ENCODE measurements around the gene EFNA1.
A peak's percentile ranks its signal among the peaks of the same experiment; 100 is the strongest.
"Not testable (repeated sequence)": the region's sequence is repeated elsewhere in the genome, so short reads cannot be mapped to it uniquely, and the experiment has no call there.

Gene EFNA1

DNA sequence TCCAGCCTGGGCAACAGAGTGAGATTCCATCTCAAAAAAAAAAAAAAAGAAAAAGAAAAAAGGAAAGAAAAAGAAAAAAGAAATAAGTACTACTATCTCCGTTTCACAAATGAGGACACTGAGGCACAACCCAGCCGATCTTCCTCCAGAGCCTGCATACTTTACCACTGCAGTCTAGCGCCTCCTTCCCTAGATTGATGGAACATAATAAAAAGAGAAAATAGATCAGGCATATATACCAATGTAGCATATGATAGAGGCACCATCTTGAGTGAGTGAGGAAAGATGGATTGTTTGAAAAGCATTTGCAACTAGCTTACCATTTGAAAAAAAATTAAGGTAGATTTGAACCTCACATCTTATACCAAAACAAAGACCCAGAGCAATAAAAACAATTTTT lies 17.8 kb downstream of the EFNA1 start:
- DNase-seq (ENCODE audit: low read depth, low spot score) = no peak

DNA sequence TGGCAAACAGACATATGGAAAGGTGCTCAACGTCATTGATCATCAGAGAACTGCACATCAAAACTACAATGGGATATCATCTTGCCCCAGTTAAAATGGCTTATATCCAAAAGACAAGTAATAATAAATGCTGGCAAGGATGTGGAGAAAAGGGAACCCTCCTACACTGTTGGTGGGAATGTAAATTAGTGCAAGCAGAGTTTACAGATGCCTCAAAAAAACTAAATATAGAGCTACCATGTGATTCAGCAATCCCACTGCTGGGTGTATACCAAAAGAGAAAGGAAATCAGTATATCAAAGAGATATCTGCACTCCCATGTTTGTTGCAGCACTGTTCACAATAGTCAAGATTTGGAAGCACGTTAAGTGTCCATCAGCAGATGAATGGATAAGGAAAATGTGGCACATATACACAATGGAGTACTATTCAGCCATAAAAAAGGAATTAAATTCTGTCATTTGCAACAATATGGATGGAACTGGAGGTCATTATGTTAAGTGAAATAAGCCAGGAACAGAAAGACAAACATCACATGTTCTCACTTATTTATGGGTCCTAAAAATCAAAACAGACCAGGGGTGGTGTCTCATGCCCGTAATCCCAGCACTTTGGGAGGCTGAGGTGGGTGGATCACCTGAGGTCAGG lies 28.4 kb downstream of the EFNA1 start:
- DNase-seq (ENCODE audit: low read depth, low spot score) = not testable (repeated sequence)

GRCh38 chr1:155158991-155159390 lies 31.3 kb downstream of the EFNA1 start:
- DNase-seq (ENCODE audit: low read depth, low spot score) = no peak

GRCh38 chr1:155160128-155160527 lies 32.5 kb downstream of the EFNA1 start:
- DNase-seq (ENCODE audit: low read depth, low spot score) = no peak

DNA sequence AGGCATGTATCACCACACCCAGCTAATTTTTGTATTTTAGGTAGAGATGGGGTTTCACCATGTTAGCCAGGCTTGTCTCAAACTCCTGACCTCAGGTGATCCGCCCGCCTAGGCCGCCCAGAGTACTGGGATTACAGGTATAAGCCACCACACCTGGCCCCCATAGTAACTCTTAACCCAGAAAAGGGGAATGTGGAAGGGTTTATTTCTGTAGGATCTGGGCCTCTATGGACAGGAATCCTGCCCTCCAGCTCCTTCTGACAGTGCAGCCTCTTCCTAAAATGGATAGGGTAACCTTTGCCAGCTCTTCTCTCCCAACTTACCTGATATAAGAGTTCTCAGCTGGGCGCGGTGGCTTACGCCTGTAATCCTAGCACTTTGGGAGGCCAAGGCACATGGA lies 35.0 kb downstream of the EFNA1 start:
- not testable (repeated sequence) for DNase-seq (ENCODE audit: low read depth, low spot score)

GRCh38 chr1:155163785-155164184 lies 36.1 kb downstream of the EFNA1 start:
- DNase-seq (ENCODE audit: low read depth, low spot score) = not testable (repeated sequence)

DNA sequence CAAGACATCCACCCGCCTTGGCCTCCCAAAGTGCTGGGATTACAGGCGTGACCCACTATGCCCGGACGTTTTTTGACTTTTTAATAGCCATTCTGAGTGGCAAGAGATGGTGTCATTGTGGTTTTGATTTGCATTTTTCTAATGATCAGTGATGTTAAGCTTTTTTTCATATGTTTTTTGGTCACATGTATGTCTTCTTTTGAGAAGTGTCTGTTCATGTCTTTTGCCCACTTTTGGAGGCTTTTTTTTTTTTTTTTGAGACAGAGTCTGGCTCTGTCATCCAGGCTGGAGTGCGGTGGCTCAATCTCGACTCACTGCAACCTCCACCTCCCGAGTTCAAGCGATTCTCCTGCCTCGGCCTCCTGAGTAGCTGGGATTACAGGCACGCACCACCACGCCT lies 36.9 kb downstream of the EFNA1 start:
- not testable (repeated sequence) for DNase-seq (ENCODE audit: low read depth, low spot score)

- no peak for DNase-seq (ENCODE audit: low read depth, low spot score)
These were observed 38.4 kb downstream of the EFNA1 start for GRCh38 chr1:155166051-155166470.

DNA sequence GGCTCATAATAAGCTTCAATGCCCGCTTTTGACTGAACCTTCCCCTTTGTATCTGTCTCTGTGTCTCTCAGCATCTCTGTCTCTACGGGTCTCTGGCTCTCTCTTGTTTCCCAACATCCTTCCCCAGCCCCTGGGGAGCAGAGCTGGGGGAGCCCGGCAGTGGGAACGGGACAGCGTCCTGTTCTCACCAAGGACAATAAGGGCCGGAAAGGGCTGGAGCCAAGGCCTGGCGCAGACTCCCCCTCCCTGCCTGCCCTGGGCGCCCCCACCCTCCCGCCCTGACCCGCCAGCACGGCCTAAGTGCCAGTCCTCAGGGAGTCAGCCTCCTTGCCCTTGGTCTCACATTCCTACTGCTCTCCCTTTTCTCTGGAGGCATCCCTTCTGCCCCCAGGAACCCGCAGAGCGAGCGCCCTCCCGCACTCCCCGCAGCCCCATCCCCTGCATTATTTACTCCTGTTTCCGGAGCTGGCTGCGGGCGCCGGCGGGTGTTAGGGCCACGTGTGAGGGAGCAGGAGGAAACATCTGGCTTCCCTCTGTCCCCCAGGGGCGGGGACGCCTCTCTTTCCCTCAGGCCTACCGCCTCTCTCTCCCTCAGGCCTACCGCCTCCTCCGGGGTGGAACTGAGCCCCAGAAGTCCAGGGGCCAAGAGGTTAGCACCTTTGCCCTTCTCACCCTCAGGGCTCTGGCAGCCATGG lies 38.9 kb downstream of the EFNA1 start:
- no peak for DNase-seq (ENCODE audit: low read depth, low spot score)

DNA sequence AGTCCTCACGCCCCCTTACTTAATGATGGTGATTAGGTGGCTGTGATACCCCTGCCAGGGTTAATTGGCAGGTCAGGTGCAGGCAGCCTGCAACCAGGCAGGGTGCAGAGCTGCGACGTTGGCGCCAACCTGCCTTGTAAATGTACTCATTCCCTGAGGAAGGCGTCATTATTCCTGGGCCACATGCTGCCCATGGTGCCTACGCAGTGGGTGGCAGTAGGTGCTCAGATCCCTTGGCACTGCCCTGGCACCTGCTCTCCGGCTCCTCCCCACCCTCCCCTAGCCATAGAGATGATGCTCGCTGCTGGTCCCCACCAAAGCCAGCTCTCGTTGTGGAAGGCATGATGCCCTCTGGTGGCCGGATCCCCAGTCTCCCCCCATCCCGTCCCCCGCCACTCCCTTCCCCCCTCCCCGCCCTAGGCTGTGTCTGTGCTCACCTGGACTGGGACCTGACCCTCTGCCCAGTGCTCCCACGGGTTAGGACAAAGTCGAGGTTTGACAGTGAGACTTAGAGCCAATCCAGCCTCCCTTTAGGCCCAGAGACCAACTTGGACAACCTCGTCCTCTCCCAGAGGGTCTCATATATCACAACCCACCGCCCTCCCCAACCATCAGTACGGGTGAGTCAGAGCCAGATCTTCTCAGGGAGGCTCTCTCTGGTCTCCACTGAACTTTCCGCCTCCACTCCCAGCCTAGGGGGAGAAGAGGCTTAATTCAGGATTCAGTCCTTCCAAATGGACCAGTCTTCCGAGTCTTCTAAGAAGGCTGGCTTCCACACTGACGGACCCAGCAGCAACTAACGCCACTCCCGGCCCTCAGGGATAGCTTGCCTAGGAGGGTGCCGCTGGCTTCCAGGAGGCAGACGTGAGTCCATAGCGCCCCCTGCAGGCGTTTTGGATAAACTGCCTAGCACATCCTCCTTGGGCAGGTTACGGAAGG lies 39.8 kb downstream of the EFNA1 start:
- peak; percentile 91 for DNase-seq (ENCODE audit: low read depth, low spot score)

DNA sequence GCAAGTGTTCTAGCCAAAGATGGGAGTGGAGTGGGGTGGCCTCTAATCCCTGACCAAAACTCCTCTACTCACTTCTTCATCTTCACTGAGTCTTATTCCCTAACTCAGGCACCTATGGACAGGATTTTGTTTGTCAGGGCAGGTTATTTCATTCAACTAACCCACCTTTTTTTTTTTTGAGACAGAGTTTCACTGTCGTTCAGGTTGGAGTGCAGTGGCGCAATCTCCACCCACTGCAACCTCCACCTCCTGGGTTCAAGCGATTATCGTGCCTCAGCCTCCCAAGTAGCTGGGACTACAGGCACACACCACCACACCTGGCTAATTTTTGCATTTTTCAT lies 40.4 kb downstream of the EFNA1 start:
- DNase-seq (ENCODE audit: low read depth, low spot score) = not testable (repeated sequence)

- DNase-seq (ENCODE audit: low read depth, low spot score) = no peak
These were observed 41.0 kb downstream of the EFNA1 start for GRCh38 chr1:155168456-155169210.

GRCh38 chr1:155169541-155169940 lies 41.9 kb downstream of the EFNA1 start:
- DNase-seq (ENCODE audit: low read depth, low spot score) = no peak

- DNase-seq (ENCODE audit: low read depth, low spot score) = no peak
These were observed 42.6 kb downstream of the EFNA1 start for GRCh38 chr1:155170101-155170785.

GRCh38 chr1:155170806-155171205 lies 43.1 kb downstream of the EFNA1 start:
- no peak for DNase-seq (ENCODE audit: low read depth, low spot score)

GRCh38 chr1:155171836-155172731 lies 44.4 kb downstream of the EFNA1 start:
- no peak for DNase-seq (ENCODE audit: low read depth, low spot score)

- DNase-seq (ENCODE audit: low read depth, low spot score) = peak; percentile 98
These were observed 45.2 kb downstream of the EFNA1 start, which contains the start of gene KRTCAP2 for GRCh38 chr1:155172732-155173477. TSS of gene KRTCAP2 (minus strand) at chr1:155173304. CDS start at chr1:155173224, 80 bp downstream.

GRCh38 chr1:155173478-155174323 lies 46.0 kb downstream of the EFNA1 start, which contains the start of gene TRIM46:
TSS of gene TRIM46 (plus strand) at chr1:155173849. CDS start at chr1:155173967, 118 bp downstream.
- DNase-seq (ENCODE audit: low read depth, low spot score) = peak; percentile 80
